ENCODE measurements around the gene MCTP2. TPM values are rescaled to one million over a fixed set of nuclear protein-coding genes. Genes with fewer than 3 reads are reported as not detected.
A peak's percentile ranks its signal among the peaks of the same experiment; 100 is the strongest.

MCTP2 gene, protein sequence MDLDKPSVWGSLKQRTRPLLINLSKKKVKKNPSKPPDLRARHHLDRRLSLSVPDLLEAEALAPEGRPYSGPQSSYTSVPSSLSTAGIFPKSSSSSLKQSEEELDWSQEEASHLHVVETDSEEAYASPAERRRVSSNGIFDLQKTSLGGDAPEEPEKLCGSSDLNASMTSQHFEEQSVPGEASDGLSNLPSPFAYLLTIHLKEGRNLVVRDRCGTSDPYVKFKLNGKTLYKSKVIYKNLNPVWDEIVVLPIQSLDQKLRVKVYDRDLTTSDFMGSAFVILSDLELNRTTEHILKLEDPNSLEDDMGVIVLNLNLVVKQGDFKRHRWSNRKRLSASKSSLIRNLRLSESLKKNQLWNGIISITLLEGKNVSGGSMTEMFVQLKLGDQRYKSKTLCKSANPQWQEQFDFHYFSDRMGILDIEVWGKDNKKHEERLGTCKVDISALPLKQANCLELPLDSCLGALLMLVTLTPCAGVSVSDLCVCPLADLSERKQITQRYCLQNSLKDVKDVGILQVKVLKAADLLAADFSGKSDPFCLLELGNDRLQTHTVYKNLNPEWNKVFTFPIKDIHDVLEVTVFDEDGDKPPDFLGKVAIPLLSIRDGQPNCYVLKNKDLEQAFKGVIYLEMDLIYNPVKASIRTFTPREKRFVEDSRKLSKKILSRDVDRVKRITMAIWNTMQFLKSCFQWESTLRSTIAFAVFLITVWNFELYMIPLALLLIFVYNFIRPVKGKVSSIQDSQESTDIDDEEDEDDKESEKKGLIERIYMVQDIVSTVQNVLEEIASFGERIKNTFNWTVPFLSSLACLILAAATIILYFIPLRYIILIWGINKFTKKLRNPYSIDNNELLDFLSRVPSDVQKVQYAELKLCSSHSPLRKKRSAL
- 9.3 TPM for total RNA-seq
- polyA plus RNA-seq = 6.7 TPM
- long read RNA-seq, donor 1 = 0 reads
- long read RNA-seq, donor 2 = 0 reads
- long read RNA-seq, donor 3, partial matches to known transcripts = 0 of 1 reads
- long read RNA-seq, donor 3, other reads (novel, unspliced or antisense) = 0 of 1 reads
- long read RNA-seq, donor 4 = 0 reads
- long read RNA-seq, donor 5, partial matches to known transcripts = 0 of 1 reads
- long read RNA-seq, donor 5, other reads (novel, unspliced or antisense) = 0 of 1 reads
- long read RNA-seq, donor 6 = 0 reads
- long read RNA-seq, donor 7 = 0 reads
- long read RNA-seq, donor 8 = 0 reads
- long read RNA-seq, donor 9 = 0 reads
- long read RNA-seq, donor 10 = 0 reads

DNA sequence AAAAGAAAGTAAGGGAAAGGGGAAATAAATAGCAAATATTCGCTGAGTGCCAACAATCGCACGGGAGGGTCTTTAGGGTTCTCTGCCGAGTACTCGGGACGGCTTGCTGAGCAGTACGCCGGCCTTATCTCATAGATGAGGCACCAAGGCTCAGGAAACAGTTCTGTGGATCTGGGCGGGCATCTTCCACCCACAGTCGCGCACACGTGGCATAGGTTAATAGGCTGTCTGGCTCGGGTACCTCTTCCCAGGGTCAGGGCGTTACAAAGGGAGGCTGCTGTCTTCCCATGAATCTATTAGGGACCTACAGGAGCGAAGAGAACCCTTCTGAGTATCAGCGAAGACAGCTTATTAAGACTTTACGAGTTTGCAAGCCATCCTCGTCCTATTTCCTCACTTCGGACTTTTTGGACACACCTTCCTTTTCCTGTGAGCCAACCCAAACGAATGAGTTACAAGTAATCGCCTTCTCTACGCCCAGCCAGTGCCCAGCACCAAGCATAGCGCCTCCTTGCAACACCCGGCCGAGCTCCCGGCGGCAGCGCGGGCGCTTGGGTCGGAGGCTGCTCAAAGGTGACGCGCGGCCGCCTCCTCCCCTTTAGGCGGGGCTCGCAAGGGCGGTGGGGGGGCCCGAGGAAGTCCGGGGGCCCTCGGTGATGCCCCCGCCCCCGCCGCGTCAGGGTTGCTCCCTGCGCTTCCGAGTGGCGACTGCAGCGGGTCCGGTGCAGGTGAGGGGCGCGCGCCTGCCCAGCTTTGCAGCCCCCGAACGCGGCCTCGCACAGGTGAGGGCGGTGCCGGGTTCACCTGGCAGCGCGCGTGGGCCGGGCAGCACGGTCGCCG is at the start of gene MCTP2:
MCTP2 (plus strand) TSS at position 679 of the 840 bp plus-strand sequence. CDS start 66,705 bp downstream, outside the sequence.
- WGBS = under 1% methylated on average over 66 of the region's 66 CpGs
- peaks cover 2 to 7% of the 10 kb centered on the region in 2 donors for H3K27me3 ChIP-seq (ENCODE audit: control insufficient read depth in 2 of 2, insufficient read depth in 1 of 2, low read length in 1 of 2)
- peak within 1 kb of the TSS; percentile 61 to 76 for H3K27ac ChIP-seq (ENCODE audit: low read depth in 1 of 2, low read length in 1 of 2)
- H3K9me3 ChIP-seq (ENCODE audit: control insufficient read depth in 2 of 2, insufficient read depth in 1 of 2, low read length in 1 of 2) = no peaks in the 10 kb centered on the region
- H3K36me3 ChIP-seq (ENCODE audit: control insufficient read depth in 2 of 2, insufficient read depth in 2 of 2, low read length in 1 of 2) = no peaks in the 10 kb centered on the region
- H3K4me3 ChIP-seq (ENCODE audit: low read length in 2 of 2) = peak within 1 kb of the TSS; percentile 69
- H3K4me1 ChIP-seq (ENCODE audit: control insufficient read depth in 2 of 2, insufficient read depth in 2 of 2, low read length in 2 of 2) = peaks cover 6 to 28% of the 10 kb centered on the region in 2 donors
- peak; percentile 34 to 86 (median 69) for DNase-seq (ENCODE audit: low read depth in 6 of 9, low spot score in 9 of 9)

DNA sequence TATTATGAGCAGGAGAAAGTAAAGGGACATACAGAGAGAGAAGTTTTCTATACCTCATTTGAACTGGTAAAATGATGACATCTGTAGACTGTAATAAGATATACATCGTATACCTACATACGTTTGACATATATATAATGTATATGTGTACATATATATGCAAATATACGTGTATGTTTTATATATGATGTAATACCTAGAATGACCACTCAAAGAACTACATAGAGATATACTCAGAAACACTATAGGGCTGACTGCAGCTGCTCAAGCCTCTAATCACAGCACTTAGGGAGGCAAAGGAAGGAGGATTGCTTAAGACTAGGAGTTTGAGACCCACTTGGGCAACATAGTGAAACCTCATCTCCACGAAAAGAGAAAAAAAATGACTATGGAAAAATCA is 48.5 kb upstream of the MCTP2 start:
- H3K36me3 ChIP-seq (ENCODE audit: control insufficient read depth in 2 of 2, insufficient read depth in 2 of 2, low read length in 1 of 2) = no peaks in the 10 kb centered on the region
- WGBS = 97% methylated on average over 4 of the region's 4 CpGs

DNA sequence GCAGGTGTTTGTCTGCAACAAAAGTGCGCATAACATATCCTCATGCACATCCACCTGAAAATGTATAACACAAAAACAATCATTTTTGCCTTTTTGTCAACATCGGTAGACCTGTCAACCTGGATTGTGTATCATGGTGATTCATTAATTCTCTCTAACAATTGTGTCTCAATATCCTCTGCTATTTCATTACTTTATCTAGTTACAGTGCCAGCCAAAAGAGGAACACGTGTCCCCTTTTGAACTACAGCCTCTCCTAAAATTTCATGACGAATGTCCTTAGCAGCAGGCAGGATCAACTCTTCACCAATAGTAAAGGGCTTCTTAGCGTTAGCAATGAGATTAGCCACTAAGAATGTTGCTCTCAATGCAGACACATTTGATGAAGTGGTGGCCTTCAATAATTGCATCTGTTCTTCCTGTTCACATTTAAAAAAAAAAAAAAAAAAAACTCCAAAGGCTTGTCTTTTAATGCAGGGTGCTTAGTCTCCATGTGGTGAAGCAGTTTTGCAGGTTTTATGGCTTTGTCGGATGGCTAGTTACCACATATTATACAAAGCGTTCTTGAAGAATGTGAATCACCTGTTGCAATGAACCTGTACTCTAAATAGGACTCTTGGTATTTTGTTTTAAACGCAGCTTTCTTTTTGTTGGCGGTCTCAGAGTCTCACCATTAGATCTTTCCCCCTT is 45.7 kb upstream of the MCTP2 start:
- H3K4me3 ChIP-seq (ENCODE audit: low read length in 2 of 2) = no peak overlapping the region
- 95% methylated on average over 9 of the region's 9 CpGs for WGBS
- H3K27ac ChIP-seq (ENCODE audit: low read depth in 1 of 2, low read length in 1 of 2) = no peak overlapping the region
- no peak for DNase-seq (ENCODE audit: low read depth in 6 of 9, low spot score in 9 of 9)
- H3K27me3 ChIP-seq (ENCODE audit: control insufficient read depth in 2 of 2, insufficient read depth in 1 of 2, low read length in 1 of 2) = no peaks in the 10 kb centered on the region
- H3K9me3 ChIP-seq (ENCODE audit: control insufficient read depth in 2 of 2, insufficient read depth in 1 of 2, low read length in 1 of 2) = no peaks in the 10 kb centered on the region
- no peaks in the 10 kb centered on the region for H3K36me3 ChIP-seq (ENCODE audit: control insufficient read depth in 2 of 2, insufficient read depth in 2 of 2, low read length in 1 of 2)
- no peaks in the 10 kb centered on the region for H3K4me1 ChIP-seq (ENCODE audit: control insufficient read depth in 2 of 2, insufficient read depth in 2 of 2, low read length in 2 of 2)

More for the DNA sequence above, 48.5 kb upstream of the MCTP2 start:
- no peaks in the 10 kb centered on the region for H3K4me1 ChIP-seq (ENCODE audit: control insufficient read depth in 2 of 2, insufficient read depth in 2 of 2, low read length in 2 of 2)
- no peaks in the 10 kb centered on the region for H3K9me3 ChIP-seq (ENCODE audit: control insufficient read depth in 2 of 2, insufficient read depth in 1 of 2, low read length in 1 of 2)
- no peaks in the 10 kb centered on the region for H3K27me3 ChIP-seq (ENCODE audit: control insufficient read depth in 2 of 2, insufficient read depth in 1 of 2, low read length in 1 of 2)
- H3K27ac ChIP-seq (ENCODE audit: low read depth in 1 of 2, low read length in 1 of 2) = no peak overlapping the region
- no peak for DNase-seq (ENCODE audit: low read depth in 6 of 9, low spot score in 9 of 9)
- H3K4me3 ChIP-seq (ENCODE audit: low read length in 2 of 2) = no peak overlapping the region

DNA sequence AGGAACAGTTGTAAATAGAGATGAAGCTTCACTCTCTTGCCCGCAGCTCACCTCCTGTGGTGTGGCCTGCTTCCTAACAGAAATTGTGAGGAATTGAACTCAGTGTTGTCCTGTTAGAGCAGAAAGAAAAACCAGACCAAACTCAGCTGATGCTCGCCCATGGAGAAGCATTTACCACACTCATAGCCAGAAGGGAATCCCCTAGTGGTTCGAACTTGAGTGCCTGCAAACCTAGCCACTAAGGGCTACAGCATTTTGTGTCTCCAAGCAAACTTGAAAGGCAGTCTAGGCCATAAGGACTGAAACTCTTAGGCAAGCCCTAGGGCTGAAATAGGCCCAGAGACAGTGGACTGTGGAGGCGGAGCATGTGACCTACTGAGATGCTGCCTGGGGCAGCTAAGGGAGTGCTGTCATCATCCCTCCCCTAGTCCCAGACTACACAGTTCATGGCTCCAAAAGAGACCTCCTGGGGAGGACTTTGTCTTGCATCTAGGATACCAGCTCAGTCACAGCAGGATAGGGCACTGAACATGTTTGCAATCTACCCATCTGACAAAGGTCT is 44.5 kb upstream of the MCTP2 start:
- DNase-seq (ENCODE audit: low read depth in 6 of 9, low spot score in 9 of 9) = no peak
- Histone ChIP-seq H3K36me3 (ENCODE audit: control insufficient read depth in 2 of 2, insufficient read depth in 2 of 2, low read length in 1 of 2) (no peaks in the 10 kb centered on the region), H3K27me3 (ENCODE audit: control insufficient read depth in 2 of 2, insufficient read depth in 1 of 2, low read length in 1 of 2) (no peaks in the 10 kb centered on the region), H3K27ac (ENCODE audit: low read depth in 1 of 2, low read length in 1 of 2) (no peak overlapping the region), H3K4me1 (ENCODE audit: control insufficient read depth in 2 of 2, insufficient read depth in 2 of 2, low read length in 2 of 2) (no peaks in the 10 kb centered on the region), H3K4me3 (ENCODE audit: low read length in 2 of 2) (no peak overlapping the region), H3K9me3 (ENCODE audit: control insufficient read depth in 2 of 2, insufficient read depth in 1 of 2, low read length in 1 of 2) (no peaks in the 10 kb centered on the region)
- WGBS = 98% methylated on average over 4 of the region's 4 CpGs

DNA sequence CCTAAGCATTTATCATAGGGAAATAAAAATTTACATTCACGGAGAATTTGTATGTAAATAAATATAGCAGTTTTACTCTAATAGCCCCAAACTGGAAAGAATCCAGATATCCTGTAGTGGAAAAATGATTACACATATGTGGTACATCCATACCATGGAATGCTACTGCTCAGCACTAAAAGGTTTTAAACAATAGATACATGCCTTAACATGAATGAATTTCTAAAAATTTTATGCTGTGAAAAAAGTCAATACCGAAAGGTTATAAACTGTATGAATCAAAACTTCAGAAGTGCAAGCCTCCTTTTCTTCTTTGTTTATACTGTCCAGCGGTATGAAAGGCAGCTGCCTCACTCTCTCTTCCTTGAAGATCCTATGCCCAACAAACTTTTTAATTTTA is 37.5 kb upstream of the MCTP2 start:
- no peaks in the 10 kb centered on the region for H3K9me3 ChIP-seq (ENCODE audit: control insufficient read depth in 2 of 2, insufficient read depth in 1 of 2, low read length in 1 of 2)
- no peaks in the 10 kb centered on the region for H3K27me3 ChIP-seq (ENCODE audit: control insufficient read depth in 2 of 2, insufficient read depth in 1 of 2, low read length in 1 of 2)
- no peak overlapping the region for H3K27ac ChIP-seq (ENCODE audit: low read depth in 1 of 2, low read length in 1 of 2)
- no peak overlapping the region for H3K4me3 ChIP-seq (ENCODE audit: low read length in 2 of 2)
- DNase-seq (ENCODE audit: low read depth in 6 of 9, low spot score in 9 of 9) = no peak
- H3K4me1 ChIP-seq (ENCODE audit: control insufficient read depth in 2 of 2, insufficient read depth in 2 of 2, low read length in 2 of 2) = no peaks in the 10 kb centered on the region
- no peaks in the 10 kb centered on the region for H3K36me3 ChIP-seq (ENCODE audit: control insufficient read depth in 2 of 2, insufficient read depth in 2 of 2, low read length in 1 of 2)
- WGBS = 96% methylated on average over 3 of the region's 3 CpGs

DNA sequence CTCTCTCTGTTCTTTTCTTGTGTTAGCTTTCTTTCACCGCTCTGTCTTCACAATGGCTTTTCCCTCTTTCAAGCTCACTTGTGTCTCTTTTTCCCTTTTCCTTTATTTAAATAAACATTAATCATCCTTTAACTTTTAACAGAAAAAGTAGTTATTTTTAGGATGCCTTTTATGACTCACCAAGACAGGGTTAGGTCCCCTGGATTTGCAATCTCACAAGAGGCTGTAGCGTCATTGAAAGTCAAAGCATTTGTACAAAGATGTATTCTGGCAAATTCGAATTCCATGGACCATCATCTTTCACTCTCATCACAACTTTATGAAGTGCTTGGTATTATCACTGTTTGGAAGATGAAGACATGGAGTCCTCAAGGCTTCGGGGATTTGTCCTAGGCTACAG is 34.8 kb upstream of the MCTP2 start:
- no peaks in the 10 kb centered on the region for H3K4me1 ChIP-seq (ENCODE audit: control insufficient read depth in 2 of 2, insufficient read depth in 2 of 2, low read length in 2 of 2)
- 97% methylated on average over 4 of the region's 4 CpGs for WGBS
- H3K27ac ChIP-seq (ENCODE audit: low read depth in 1 of 2, low read length in 1 of 2) = no peak overlapping the region
- H3K27me3 ChIP-seq (ENCODE audit: control insufficient read depth in 2 of 2, insufficient read depth in 1 of 2, low read length in 1 of 2) = no peaks in the 10 kb centered on the region
- no peaks in the 10 kb centered on the region for H3K36me3 ChIP-seq (ENCODE audit: control insufficient read depth in 2 of 2, insufficient read depth in 2 of 2, low read length in 1 of 2)
- H3K4me3 ChIP-seq (ENCODE audit: low read length in 2 of 2) = no peak overlapping the region
- no peak for DNase-seq (ENCODE audit: low read depth in 6 of 9, low spot score in 9 of 9)
- no peaks in the 10 kb centered on the region for H3K9me3 ChIP-seq (ENCODE audit: control insufficient read depth in 2 of 2, insufficient read depth in 1 of 2, low read length in 1 of 2)

DNA sequence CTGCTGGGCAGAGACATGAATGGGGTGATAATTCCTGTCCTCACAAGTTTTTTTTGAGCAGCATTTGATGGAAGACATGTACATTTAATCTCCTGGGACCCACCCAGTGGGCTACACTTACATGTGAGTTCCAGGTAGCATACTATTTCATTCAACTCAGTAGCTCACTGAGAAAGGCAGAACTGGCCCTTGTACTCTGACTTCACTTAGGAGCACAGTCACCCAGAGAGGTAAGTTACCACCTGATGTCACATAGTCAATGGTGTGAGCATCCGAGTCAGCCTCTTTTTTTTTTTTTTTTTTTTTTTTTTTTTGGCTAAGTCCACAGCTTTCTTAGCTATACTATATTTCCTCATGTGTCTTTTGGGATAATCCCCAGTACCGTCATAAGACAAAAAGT is 32.7 kb upstream of the MCTP2 start:
- H3K4me3 ChIP-seq (ENCODE audit: low read length in 2 of 2) = no peak overlapping the region
- no peaks in the 10 kb centered on the region for H3K4me1 ChIP-seq (ENCODE audit: control insufficient read depth in 2 of 2, insufficient read depth in 2 of 2, low read length in 2 of 2)
- no peaks in the 10 kb centered on the region for H3K27me3 ChIP-seq (ENCODE audit: control insufficient read depth in 2 of 2, insufficient read depth in 1 of 2, low read length in 1 of 2)
- no peak for DNase-seq (ENCODE audit: low read depth in 6 of 9, low spot score in 9 of 9)
- whole genome bisulfite sequencing = 97% methylated on average over 2 of the region's 2 CpGs
- H3K36me3 ChIP-seq (ENCODE audit: control insufficient read depth in 2 of 2, insufficient read depth in 2 of 2, low read length in 1 of 2) = no peaks in the 10 kb centered on the region
- H3K27ac ChIP-seq (ENCODE audit: low read depth in 1 of 2, low read length in 1 of 2) = no peak overlapping the region
- H3K9me3 ChIP-seq (ENCODE audit: control insufficient read depth in 2 of 2, insufficient read depth in 1 of 2, low read length in 1 of 2) = no peaks in the 10 kb centered on the region

DNA sequence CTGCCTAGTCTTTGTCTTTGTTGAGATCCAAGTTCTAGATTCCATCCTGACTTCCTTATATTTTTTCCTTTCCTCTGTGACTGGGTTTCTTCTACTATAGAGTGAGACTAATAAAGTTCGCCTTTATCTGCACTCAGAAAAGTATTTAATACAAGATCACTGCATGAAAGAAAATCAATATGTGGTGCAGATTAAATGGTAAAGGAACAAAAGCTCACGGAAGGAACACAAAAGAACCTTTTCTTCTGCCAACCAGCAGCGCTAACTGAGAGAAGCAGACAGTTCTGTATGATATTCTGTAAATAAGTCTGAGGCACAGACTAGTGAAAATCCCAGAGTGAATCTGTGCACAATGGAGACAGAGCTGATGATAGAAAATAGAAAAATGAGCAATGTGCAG is 31.6 kb upstream of the MCTP2 start:
- no peak for DNase-seq (ENCODE audit: low read depth in 6 of 9, low spot score in 9 of 9)
- H3K36me3 ChIP-seq (ENCODE audit: control insufficient read depth in 2 of 2, insufficient read depth in 2 of 2, low read length in 1 of 2) = no peaks in the 10 kb centered on the region
- H3K27ac ChIP-seq (ENCODE audit: low read depth in 1 of 2, low read length in 1 of 2) = no peak overlapping the region
- H3K4me1 ChIP-seq (ENCODE audit: control insufficient read depth in 2 of 2, insufficient read depth in 2 of 2, low read length in 2 of 2) = no peaks in the 10 kb centered on the region
- H3K9me3 ChIP-seq (ENCODE audit: control insufficient read depth in 2 of 2, insufficient read depth in 1 of 2, low read length in 1 of 2) = no peaks in the 10 kb centered on the region
- H3K27me3 ChIP-seq (ENCODE audit: control insufficient read depth in 2 of 2, insufficient read depth in 1 of 2, low read length in 1 of 2) = no peaks in the 10 kb centered on the region
- WGBS = 97% methylated on average over 3 of the region's 3 CpGs
- no peak overlapping the region for H3K4me3 ChIP-seq (ENCODE audit: low read length in 2 of 2)
